Fibroblast of lung (primary cell): Measurements from ENCODE around the gene ZFR2. TPM values are rescaled to one million over a fixed set of nuclear protein-coding genes. Genes with fewer than 3 reads are reported as not detected.

Experiments used
- DNase-seq, 2 donors: peaks; one replicate each; pipeline versions ENCODE4 v3.0.0 to v3.0.0-alpha.2; 2010; ENCODE audit warnings: low read depth in 2 of 2
- H2AFZ ChIP-seq: 2 replicates; pipeline ENCODE4 v1.5.1; 2012; ENCODE audit warnings: low read length, control low read depth, inconsistent platforms
- H3K27ac ChIP-seq: 2 replicates; pipeline ENCODE4 v1.5.1; 2011; ENCODE audit warnings: low read length, control low read depth; ENCODE audit not compliant: insufficient read depth
- H3K27me3 ChIP-seq: 2 replicates; pipeline ENCODE4 v1.5.1; 2011; ENCODE audit warnings: mild to moderate bottlenecking, low read length; ENCODE audit not compliant: control insufficient read depth, insufficient read depth
- H3K36me3 ChIP-seq: 2 replicates; pipeline ENCODE4 v1.5.1; 2011; ENCODE audit warnings: low read length; ENCODE audit not compliant: control insufficient read depth, insufficient read depth
- H3K4me1 ChIP-seq: 2 replicates; pipeline ENCODE4 v1.5.1; 2011; ENCODE audit warnings: low read length; ENCODE audit not compliant: control insufficient read depth, insufficient read depth; ENCODE audit errors: extremely low read depth
- H3K4me2 ChIP-seq: 2 replicates; pipeline ENCODE4 v1.5.1; 2011; ENCODE audit warnings: low read length, control low read depth; ENCODE audit not compliant: insufficient read depth; ENCODE audit errors: extremely low read depth
- H3K4me3 ChIP-seq, 4 experiments: fragments of 200-600 bp in 1 of 4; sonication (generic) in 1 of 4; replicated peaks in 1 of 4; 2 replicates each; pipeline ENCODE4 v1.5.1; 2011 to 2016; ENCODE audit warnings: low read length in 4 of 4, low read depth in 3 of 4, mild to moderate bottlenecking in 3 of 4, control low read depth in 2 of 4, inconsistent platforms in 1 of 4, mixed read lengths in 1 of 4; ENCODE audit not compliant: insufficient read depth in 1 of 4; ENCODE audit errors: control extremely low read depth in 1 of 4
- H3K79me2 ChIP-seq: 2 replicates; pipeline ENCODE4 v1.5.1; 2012; ENCODE audit warnings: mild to moderate bottlenecking, low read length, inconsistent platforms; ENCODE audit not compliant: control insufficient read depth, insufficient read depth
- H3K9ac ChIP-seq: 2 replicates; pipeline ENCODE4 v1.5.1; 2011; ENCODE audit warnings: mild to moderate bottlenecking, low read length, control low read depth; ENCODE audit not compliant: insufficient read depth
- H3K9me3 ChIP-seq: 2 replicates; pipeline ENCODE4 v1.5.1; 2012; ENCODE audit warnings: low read depth, low read length; ENCODE audit not compliant: control insufficient read depth, insufficient read depth
- H4K20me1 ChIP-seq: 2 replicates; pipeline ENCODE4 v1.5.1; 2011; ENCODE audit warnings: low read length; ENCODE audit not compliant: control insufficient read depth, insufficient read depth; ENCODE audit errors: extremely low read depth
- CTCF ChIP-seq, 2 donors: IDR thresholded peaks in 1 of 2; conservative IDR thresholded peaks in 1 of 2; 1 replicate in 1 of 2; 2 replicates in 1 of 2; pipeline ENCODE4 v1.5.1; 2011 to 2012; ENCODE audit warnings: low read length in 2 of 2, control low read depth in 1 of 2, inconsistent platforms in 1 of 2, low read depth in 1 of 2, mild to moderate bottlenecking in 1 of 2
- EZH2 ChIP-seq: IDR thresholded peaks from 2 replicates; pipeline ENCODE4 v1.5.1; 2012; ENCODE audit warnings: low read length, control low read depth, mild to moderate bottlenecking; ENCODE audit errors: missing control alignments
- polyA plus RNA-seq, 2 donors: library from polyadenylated mRNA; depleted of rRNA in 1 of 2; stranded (reverse) in 1 of 2; unstranded in 1 of 2; fragments of >200 nt; gene quantifications; 2 replicates each; pipeline ENCODE4 v1.2.1, GENCODE V29; 2011 to 2012; ENCODE audit warnings: missing spikeins in 1 of 2
- total RNA-seq: library from RNA; depleted of rRNA; stranded (reverse); fragments of >200 nt; gene quantifications from 2 replicates; pipeline ENCODE4 v1.2.1, GENCODE V29; 2014

ZFR2 gene
- total and polyA plus RNA-seq, 2 donors (not counting 1 experiment from before 2014, with no cell fraction given) = not detected

GRCh38 chr19:3775831-3776230 is 93.0 kb downstream of the ZFR2 start:
- Histone ChIP-seq H3K4me1 (no peaks in the 10 kb centered on the region), H3K27ac (no peak overlapping the region), H3K9me3 (no peaks in the 10 kb centered on the region), H3K27me3 (no peaks in the 10 kb centered on the region), H3K4me2 (no peak overlapping the region), H3K36me3 (no peaks in the 10 kb centered on the region), H4K20me1 (no peaks in the 10 kb centered on the region), H3K4me3 (no peak overlapping the region), H3K9ac (no peak overlapping the region), H3K79me2 (no peaks in the 10 kb centered on the region), H2AFZ (no peak overlapping the region)
- no peak for TF ChIP-seq CTCF (conservative IDR thresholded peaks at IDR 0.05 in 1 of 2, IDR thresholded peaks at IDR 0.05 in 1 of 2; ENCODE audit: low read depth in 1 of 2, low read length in 2 of 2)
- no peak for TF ChIP-seq EZH2
- DNase-seq = no peak

- Histone ChIP-seq H3K27ac (no peak overlapping the region), H3K79me2 (no peaks in the 10 kb centered on the region), H2AFZ (no peak overlapping the region), H3K36me3 (no peaks in the 10 kb centered on the region), H3K9ac (no peak overlapping the region), H3K27me3 (no peaks in the 10 kb centered on the region), H3K4me3 (no peak overlapping the region), H3K9me3 (no peaks in the 10 kb centered on the region), H3K4me2 (no peak overlapping the region), H4K20me1 (no peaks in the 10 kb centered on the region), H3K4me1 (no peaks in the 10 kb centered on the region)
- no peak for TF ChIP-seq EZH2
- no peak for TF ChIP-seq CTCF (conservative IDR thresholded peaks at IDR 0.05 in 1 of 2, IDR thresholded peaks at IDR 0.05 in 1 of 2; ENCODE audit: low read depth in 1 of 2, low read length in 2 of 2)
- DNase-seq = no peak
Observed at GRCh38 chr19:3775374-3775711, 93.5 kb downstream of the ZFR2 start.

- no peak overlapping the region for H3K27ac ChIP-seq
- no peaks in the 10 kb centered on the region for H3K27me3 ChIP-seq
- no peaks in the 10 kb centered on the region for H3K4me1 ChIP-seq
- H4K20me1 ChIP-seq = no peaks in the 10 kb centered on the region
- TF ChIP-seq CTCF (conservative IDR thresholded peaks at IDR 0.05 in 1 of 2, IDR thresholded peaks at IDR 0.05 in 1 of 2; ENCODE audit: low read depth in 1 of 2, low read length in 2 of 2) = no peak
- no peak for TF ChIP-seq EZH2
- no peak overlapping the region for H3K4me3 ChIP-seq
- no peak overlapping the region for H3K9ac ChIP-seq
- DNase-seq = no peak
- no peaks in the 10 kb centered on the region for H3K79me2 ChIP-seq
- no peaks in the 10 kb centered on the region for H3K9me3 ChIP-seq
- H3K4me2 ChIP-seq = no peak overlapping the region
- no peak overlapping the region for H2AFZ ChIP-seq
- H3K36me3 ChIP-seq = no peaks in the 10 kb centered on the region
Observed at GRCh38 chr19:3774621-3775373, 94.0 kb downstream of the ZFR2 start.
